ENCODE results near the gene THRB.

THRB gene

DNA sequence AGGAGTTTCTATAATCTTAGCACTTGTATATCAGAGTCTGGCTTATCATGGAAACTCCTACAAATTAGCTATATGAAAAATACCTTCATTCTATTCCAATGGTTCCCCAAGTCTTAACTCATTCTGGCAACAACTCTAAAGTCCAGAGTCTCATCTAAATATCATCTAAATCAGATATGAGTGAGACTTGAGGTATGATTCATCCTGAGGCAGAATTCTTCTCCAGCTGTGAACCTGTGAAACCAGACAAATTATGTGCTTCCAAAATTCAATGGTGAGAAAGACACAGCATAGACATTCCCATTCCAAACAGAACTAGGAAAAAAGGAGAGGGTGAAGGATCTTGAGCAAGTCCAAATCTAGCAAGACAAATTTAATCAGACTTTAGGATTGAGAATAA, 138.8 kb downstream of the THRB start:
- no peaks in the 10 kb centered on the region for H3K9me3 ChIP-seq
- no peaks in the 10 kb centered on the region for H3K27me3 ChIP-seq
- no peak for DNase-seq

DNA sequence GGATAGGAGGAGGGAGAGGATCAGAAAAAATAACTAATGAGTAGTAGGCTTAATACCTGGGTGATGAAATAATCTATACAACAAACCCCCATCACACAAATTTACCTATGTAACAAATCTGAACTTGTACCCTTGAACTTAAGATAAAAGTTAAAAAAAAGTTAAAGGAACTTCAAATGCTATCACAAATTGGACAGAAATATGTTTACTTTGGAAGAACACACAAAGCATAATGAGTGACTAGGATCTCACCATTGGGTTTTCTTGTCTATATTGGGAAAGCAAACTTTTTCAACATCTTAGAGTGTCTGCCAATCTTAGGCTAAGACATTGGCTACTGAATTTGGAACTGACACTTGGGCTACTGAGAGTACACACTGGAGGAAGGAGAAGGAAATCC, 140.4 kb downstream of the THRB start:
- no peak for DNase-seq
- no peaks in the 10 kb centered on the region for H3K4me1 ChIP-seq
- no peaks in the 10 kb centered on the region for H3K27me3 ChIP-seq

More for the DNA sequence above, 138.8 kb downstream of the THRB start:
- Histone ChIP-seq H3K4me3 (ENCODE audit: low read depth, low read length) (no peak overlapping the region), H3K36me3 (no peaks in the 10 kb centered on the region), H3K4me1 (no peaks in the 10 kb centered on the region)
- no peak for TF ChIP-seq CTCF (IDR thresholded peaks at IDR 0.05; ENCODE audit: low read depth, low read length)

DNA sequence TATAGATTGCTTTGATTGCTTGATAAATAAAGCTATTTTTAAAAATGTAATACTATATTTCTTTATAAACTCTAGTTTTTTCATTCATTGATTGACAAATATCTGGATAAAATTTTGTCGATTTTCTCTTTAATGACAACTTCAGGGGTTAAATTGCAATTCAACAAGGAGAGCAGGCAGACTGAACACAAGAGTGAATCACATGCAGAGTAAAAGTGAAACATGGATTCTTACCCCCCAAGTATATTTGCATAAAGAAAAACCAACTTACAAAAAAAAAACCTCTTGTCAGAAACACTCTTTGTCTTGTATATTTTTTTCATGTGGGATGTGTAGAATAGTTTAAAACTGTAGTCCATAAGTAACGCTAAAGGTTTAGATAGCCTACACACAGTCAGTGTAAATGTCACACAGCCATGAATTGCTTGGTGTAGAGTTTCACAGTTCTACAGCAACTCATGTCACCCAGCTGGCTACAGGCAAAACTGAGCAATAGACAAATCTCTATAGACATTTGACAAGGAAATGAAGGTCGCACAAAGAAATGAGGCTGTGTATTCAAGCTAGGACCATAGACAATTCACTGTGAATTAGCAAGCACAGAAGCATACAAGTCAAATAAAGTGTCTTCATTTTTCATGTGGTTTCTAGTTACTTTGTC, 141.6 kb downstream of the THRB start:
- Histone ChIP-seq H3K36me3 (no peaks in the 10 kb centered on the region), H3K27me3 (no peaks in the 10 kb centered on the region), H3K4me1 (no peaks in the 10 kb centered on the region), H3K4me3 (ENCODE audit: low read depth, low read length) (no peak overlapping the region), H3K9me3 (no peaks in the 10 kb centered on the region)
- no peak for TF ChIP-seq CTCF (IDR thresholded peaks at IDR 0.05; ENCODE audit: low read depth, low read length)
- DNase-seq = no peak

More for the DNA sequence above, 140.4 kb downstream of the THRB start:
- no peak for TF ChIP-seq CTCF (IDR thresholded peaks at IDR 0.05; ENCODE audit: low read depth, low read length)
- Histone ChIP-seq H3K36me3 (no peaks in the 10 kb centered on the region), H3K4me3 (ENCODE audit: low read depth, low read length) (no peak overlapping the region), H3K9me3 (no peaks in the 10 kb centered on the region)

DNA sequence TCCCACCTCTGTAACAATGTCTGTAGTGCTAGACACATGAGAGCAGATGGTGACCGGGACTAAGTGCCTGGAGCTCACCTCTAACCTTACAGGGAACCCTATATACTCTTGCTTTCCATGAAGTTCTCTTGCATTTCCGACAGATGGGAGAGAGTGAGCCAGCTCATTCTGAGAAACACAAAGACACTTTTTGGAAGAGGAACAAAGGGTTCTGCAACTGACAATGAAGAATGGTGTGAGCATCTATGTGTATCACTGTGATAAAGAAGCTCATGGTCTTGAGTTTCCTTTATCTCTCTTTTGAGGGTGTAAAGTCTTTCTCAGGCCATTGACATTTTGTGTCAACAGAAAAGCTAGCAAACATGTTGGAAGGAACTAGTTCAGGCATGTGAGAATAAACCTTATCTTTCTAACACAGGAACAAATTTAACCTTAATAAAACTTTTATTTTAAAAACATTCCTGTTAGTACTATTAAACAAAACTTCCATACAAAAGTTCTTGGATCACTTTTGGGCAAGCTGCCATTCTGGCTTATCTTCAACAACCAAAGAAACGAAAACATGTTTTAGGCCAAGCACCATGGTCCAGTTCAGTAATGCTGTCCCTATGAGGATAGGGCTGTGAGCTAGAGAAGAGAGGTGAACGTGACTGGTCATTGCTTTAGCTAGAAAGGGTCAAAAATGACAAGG, 142.7 kb downstream of the THRB start:
- Histone ChIP-seq H3K9me3 (no peaks in the 10 kb centered on the region), H3K4me3 (ENCODE audit: low read depth, low read length) (no peak overlapping the region), H3K27me3 (no peaks in the 10 kb centered on the region), H3K36me3 (no peaks in the 10 kb centered on the region), H3K4me1 (no peaks in the 10 kb centered on the region)
- DNase-seq = no peak
- no peak for TF ChIP-seq CTCF (IDR thresholded peaks at IDR 0.05; ENCODE audit: low read depth, low read length)

DNA sequence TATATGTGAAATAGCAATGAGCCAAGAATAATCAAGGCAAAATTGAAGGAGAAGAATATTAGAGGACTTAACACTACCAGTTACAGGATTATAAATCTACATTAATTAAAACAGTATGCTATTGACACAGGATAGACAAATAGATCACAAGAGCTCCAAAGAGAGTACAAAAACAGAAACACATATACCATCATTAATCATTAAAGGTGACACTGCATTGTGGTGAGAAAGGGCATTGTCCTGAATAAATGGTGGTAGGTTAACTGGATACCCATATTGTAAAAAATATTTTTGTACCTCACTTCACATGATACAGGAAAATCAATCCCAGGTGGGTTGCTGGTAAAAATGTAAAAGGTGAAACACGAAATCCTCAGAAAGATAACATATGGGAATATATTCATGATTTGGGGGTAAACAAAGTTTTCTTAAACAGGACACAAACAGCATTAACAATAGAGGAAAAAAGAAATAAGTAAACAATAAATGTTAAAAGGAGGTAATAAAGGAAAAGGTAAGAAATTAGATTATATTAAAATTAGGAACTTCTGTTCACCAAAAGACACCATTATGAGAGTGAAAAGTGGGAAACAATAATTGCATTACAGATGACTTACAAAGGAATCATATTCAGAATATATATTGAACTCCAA, 145.2 kb downstream of the THRB start:
- Histone ChIP-seq H3K4me3 (ENCODE audit: low read depth, low read length) (no peak overlapping the region), H3K9me3 (no peaks in the 10 kb centered on the region), H3K36me3 (no peaks in the 10 kb centered on the region), H3K4me1 (no peaks in the 10 kb centered on the region), H3K27me3 (no peaks in the 10 kb centered on the region)
- no peak for DNase-seq
- no peak for TF ChIP-seq CTCF (IDR thresholded peaks at IDR 0.05; ENCODE audit: low read depth, low read length)

DNA sequence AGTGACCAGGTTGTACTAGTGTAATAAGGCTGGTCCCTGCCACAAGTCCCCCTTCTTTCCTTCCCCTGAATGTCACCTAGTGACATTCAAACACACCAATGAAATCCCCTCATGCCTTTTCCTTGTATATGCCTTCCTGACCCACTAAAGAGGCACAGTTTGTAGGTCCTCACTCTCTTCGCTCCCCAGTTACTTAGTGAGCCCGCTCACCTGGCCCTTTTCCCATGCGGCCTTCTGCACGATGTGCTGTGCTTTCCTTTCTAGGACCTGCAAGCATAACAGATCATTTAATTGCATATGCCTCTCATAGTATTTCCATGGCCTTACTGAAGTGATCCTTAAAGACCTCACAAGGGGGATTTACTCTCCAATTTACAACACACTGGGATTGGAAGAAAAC, 146.3 kb downstream of the THRB start:
- Histone ChIP-seq H3K4me1 (no peaks in the 10 kb centered on the region), H3K27me3 (no peaks in the 10 kb centered on the region), H3K9me3 (no peaks in the 10 kb centered on the region), H3K4me3 (ENCODE audit: low read depth, low read length) (no peak overlapping the region), H3K36me3 (no peaks in the 10 kb centered on the region)
- TF ChIP-seq CTCF (IDR thresholded peaks at IDR 0.05; ENCODE audit: low read depth, low read length) = no peak
- DNase-seq = no peak

Measured in BE2C (cell line).